HUDEP-2 (cell line): ENCODE results near the gene SYT10.
"Not testable (repeated sequence)": the region's sequence is repeated elsewhere in the genome, so short reads cannot be mapped to it uniquely, and the experiment has no call there.

ENCODE experiments used
- DNase-seq, 76 experiments: peaks; one replicate each; lab custom pipeline; 2025; ENCODE audit not compliant: unreplicated experiment in 76 of 76; lab: John Stamatoyannopoulos, UW

SYT10 gene

GRCh38 chr12:33370318-33370717 lies 69.3 kb downstream of the SYT10 start:
- no peak for DNase-seq

- no peak for DNase-seq
These were observed 82.4 kb downstream of the SYT10 start for GRCh38 chr12:33357181-33357580.

GRCh38 chr12:33349791-33350190 lies 89.8 kb downstream of the SYT10 start:
- no peak for DNase-seq

- DNase-seq = not testable (repeated sequence)
These were observed 107.6 kb downstream of the SYT10 start for GRCh38 chr12:33331961-33332398.

GRCh38 chr12:33330940-33331339 lies 108.7 kb downstream of the SYT10 start:
- no peak for DNase-seq
